HG02885 (cell line): ENCODE measurements around the gene MEI4.
A peak's percentile ranks its signal among the peaks of the same experiment; 100 is the strongest.
"Not testable (repeated sequence)": the region's sequence is repeated elsewhere in the genome, so short reads cannot be mapped to it uniquely, and the experiment has no call there.

Source experiments
- ATAC-seq: cut with Tn5 transposase; IDR thresholded peaks from one replicate; pipeline ENCODE4 v1.9.1; 2021; ENCODE audit warnings: mild to moderate bottlenecking; ENCODE audit not compliant: unreplicated experiment, poor library complexity

MEI4 gene

GRCh38 chr6:77652739-77653138 lies at the start of gene MEI4:
TSS of gene MEI4 (plus strand) at chr6:77653039. CDS start at chr6:77690672, 37,633 bp downstream.
- no peak for ATAC-seq

DNA sequence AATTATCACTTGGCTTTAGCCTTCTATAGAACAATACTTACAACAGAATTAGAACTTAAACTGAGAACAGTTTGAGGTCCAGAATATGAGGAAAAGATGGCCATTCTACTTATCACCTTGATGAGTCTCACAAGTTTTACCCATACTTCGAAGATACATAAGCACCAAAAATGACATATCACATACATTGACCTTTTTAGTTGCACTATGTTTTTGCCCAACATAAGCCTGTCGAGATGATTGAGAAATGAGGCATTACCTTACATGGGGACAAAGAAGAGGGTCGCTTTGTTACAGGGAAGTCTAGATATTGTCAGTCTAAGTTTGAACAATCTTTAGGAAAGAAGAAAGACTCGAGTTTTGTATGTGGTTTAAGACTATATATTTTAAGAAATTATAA lies 48.4 kb upstream of the MEI4 start:
- no peak for ATAC-seq

DNA sequence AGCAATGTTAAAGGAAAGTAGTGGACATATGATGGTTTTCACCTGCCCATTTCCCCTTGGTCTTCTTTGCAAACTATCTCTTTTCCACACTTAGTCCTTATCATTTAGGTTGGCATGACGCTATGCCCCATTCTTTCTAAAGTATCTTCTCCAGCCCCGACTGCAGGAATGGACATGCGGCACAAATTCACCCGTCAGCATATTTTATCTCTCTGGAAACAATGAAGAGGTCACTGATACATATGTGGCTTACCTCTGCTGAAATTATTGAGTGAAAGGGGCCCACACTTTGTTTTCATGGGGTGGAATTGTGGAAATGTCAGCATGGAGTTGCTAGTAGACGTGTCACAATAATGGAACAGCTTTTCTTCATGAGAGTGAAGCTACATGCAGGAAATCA lies 45.8 kb upstream of the MEI4 start:
- no peak for ATAC-seq

- ATAC-seq = no peak
Measured at GRCh38 chr6:77609106-77609505, 43.7 kb upstream of the MEI4 start.

DNA sequence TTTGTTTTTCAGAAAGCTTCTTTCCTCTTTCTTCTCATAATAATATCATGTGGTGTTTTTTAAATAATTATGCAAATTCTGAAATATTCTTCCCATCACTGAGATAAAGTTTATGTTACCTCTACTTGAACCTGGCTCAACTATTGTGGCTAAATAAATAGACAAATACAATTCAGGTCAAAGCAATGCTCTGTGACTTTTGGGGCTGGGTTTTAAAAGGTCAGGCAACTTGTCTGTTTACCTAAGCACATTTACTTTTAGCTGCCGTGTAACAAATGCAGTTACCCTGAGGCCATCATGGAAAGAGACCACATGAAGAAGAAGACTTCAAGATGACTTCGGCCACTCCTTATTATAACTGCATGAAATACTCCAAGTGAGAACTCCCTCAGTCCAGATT lies 33.7 kb upstream of the MEI4 start:
- no peak for ATAC-seq

GRCh38 chr6:77620278-77620882 lies 32.5 kb upstream of the MEI4 start:
- ATAC-seq = peak; percentile 72

DNA sequence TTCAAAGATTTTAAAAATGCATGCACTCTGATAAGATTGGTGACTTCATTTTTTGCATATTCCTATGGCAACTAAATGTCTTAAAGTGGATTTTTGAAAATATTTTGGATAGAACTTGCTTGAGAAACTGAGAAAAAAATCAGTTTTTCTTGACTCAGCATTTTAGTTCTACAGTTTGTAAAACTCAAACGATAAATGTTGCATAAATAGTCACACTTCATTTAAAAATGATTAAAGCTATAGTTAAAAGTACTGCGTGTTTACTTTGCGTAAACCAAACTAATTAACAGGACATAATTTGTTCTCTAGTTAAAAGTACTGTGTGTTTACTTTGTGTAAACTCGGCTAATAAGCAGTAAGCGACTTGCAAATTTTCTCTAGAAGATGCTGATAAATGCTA lies 28.3 kb upstream of the MEI4 start:
- no peak for ATAC-seq

DNA sequence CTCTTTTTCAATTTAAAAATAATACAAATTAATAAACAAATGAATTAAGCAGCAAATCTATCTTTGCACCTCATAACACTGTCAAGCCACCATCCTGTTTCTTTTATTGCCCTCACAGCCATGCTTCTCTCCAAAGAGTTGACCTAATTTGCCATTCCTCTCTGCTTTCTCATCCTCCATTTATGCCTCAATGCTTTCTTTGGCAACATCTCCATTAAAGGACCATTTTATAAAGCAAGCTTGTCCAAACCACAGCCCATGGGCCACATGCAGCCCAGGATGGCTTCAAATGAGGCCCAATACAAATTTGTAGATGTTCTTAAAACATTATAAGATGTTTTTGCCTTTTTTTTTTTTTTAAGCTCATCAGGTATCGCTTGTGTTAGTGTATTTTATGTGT lies 26.4 kb upstream of the MEI4 start:
- no peak for ATAC-seq

DNA sequence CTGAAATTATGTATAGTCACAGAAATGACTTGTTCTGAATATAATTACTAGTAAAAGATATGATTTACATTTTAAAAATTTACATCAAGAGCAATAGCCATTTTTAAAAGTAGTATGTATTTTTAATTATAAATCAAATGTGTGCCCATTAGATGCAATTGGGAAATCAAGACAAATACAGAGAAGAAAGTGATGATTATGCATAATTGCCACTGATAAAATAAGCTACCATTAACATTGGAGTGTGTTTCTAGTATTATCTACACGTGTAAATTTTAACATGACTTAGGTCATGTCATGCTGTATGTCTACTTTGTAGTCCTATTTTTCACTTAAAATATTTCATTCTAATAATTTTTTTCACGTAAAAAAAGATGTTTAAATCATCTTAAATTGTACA lies 22.8 kb upstream of the MEI4 start:
- ATAC-seq = no peak

DNA sequence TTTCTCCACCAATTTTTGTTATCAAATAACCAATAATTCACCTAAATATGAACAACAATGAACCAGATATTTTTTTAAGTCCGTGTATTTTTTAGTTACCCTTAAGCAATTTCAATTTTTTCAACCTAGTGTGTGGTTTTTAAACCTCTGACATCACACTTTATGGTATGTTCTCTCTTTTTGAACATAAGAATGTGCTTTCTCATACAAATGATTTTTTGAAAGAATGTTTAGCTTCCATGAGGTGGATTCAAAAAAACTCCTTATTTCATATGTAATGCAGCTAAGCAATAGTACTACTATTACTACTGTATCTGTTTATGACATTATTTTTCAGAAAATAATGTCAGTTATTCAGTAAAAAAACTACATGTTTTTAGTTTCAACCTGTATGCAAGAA lies 19.4 kb upstream of the MEI4 start:
- no peak for ATAC-seq

DNA sequence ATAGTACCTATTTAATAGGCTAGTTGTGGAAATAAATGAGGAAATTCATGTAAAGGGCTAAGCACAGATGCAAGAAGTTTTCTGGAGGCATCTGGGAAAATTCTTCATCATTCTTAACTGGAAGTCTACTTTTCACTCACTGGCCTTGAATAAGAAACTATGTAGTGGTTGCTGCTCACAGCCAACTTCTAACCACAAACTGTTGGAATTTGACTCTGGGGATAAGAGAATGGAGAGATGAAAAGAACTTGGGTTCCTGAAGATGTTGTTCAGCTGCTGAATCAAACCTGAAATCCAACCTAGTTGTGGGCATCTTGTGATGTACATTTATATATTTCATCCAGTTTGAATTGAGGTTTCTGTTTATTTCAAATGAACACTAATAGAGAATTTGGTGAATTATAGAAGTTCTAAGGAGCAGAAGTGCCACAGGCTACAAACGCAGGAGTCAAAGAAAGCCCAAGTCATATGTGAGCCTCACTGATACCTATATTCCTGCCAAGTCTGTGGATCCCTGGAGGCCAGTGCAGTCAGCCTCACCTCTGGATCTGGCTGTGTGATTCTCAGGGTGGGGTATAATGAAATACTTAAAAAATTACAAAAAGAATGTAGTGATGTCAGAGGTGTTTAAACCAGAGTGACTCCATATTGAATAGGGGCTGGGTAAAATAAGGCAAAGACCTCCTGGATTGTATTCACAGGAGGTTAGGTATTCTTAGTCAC lies 18.7 kb upstream of the MEI4 start:
- no peak for ATAC-seq

DNA sequence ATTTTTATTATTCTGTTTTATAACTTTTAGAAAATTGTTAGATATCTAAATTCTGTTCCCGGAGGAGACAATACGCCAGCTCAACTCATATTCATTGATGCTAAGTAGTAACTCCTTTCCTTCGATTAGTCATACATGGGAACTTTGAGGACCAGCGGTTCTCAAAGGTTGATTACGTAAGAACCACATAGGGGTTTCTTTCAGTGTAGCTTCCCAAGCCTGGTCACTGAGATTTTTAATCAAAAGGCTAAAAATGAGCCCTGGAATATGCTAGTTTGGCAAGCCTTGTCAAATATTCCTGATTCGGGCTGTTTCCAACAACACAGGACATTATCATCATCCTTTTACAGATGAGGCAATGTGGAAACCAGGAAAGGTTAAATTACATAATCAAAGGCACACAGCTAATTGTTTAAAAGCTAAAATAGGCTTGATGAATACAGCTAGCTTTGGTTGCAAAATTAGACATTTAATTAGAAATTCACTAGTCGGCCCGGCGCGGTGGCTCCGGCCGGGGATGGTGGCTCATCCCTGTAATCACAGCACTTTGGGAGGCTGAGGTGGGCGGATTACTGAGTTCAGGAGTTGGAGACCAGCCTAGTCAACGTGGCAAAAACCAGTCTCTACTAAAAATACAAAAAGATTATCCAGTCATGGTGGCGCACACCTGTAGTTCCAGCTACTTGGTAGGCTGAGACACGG lies 14.6 kb upstream of the MEI4 start:
- no peak for ATAC-seq

GRCh38 chr6:77644102-77644705 lies 8.6 kb upstream of the MEI4 start:
- no peak for ATAC-seq

DNA sequence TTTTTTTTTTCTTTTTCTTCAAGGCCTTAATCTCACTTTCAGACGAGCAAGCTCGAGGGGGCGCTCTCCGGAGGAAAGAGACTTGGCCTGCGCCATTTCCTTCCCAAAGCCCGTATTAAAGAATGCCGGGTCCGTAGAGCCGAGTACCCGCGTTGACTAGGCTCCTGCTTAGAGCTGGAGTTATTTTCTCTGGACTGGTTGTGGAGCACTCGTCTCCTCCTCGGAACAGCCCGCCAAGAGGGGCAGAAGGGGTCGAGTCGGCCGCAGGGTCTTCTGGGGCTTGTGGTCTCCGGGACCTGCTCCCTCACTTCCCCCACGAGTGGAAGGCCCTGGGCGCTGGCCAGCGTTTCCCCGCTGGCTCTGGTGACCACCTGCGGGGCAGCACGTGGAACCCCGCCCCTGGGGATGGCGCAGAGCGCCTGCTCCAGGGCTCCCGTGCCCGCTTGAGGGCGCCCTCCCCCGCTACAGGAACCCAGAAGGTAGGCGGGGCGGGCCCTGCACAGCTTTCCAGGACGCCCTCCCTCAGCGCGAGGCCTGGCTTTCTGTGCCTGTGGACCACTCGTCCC lies 2.7 kb upstream of the MEI4 start:
- ATAC-seq = no peak

DNA sequence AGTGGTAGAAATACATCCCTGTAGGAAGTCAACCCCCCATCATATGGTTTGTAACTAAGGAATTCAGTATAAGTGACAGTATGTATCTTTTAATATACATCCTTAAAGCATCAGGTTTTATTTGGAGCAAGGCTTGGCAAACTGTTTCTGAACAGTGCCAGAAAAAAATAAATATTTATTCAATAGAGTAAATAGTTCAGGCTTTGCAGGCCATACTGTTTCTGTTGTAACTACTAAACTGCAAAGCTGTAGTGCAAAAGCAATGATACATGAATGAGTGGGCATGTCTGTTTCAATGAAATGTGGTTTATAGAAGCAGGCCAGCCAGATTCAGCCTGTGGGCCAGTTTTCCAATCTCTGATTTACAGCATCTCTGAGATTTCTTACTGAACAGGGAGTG lies 977 bp downstream of the MEI4 start:
- no peak for ATAC-seq

DNA sequence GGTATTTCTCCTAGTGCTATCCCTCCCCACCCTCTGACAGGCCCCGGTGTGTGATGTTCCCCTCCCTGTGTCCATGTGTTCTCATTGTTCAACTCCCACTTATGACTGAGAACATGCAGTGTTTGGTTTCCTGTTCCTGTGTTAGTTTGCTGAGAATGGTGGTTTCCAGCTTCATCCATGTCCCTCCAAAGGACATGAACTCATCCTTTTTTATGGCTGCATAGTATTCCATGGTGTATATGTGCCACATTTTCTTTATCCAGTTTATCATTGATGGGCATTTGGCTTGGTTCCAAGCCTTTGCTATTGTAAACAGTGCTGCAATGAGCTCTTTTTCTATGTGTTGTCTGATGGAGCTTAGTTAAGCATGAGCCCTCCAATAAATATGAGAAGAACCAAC lies 2.2 kb downstream of the MEI4 start:
- ATAC-seq = not testable (repeated sequence)

- no peak for ATAC-seq
Measured at GRCh38 chr6:77656999-77657764, 4.3 kb downstream of the MEI4 start.

DNA sequence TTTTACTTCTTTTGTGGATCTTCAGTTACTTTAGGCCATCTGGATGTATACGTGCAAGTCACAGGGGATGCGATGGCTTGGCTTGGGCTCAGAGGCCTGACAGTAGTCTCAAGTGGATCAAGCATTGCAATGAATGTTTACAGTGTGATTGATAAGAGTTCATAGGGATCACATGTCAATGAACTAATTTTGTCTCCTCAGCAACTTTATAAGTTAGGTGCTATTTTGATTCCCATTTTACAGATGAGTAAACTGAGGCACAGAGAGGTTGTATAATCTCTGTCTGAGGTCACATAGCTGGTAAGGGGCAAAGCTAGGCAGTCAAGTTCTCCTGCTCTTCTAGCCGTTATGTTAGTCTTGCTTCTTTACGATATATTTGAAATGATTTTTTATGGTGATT lies 13.5 kb downstream of the MEI4 start:
- no peak for ATAC-seq

- ATAC-seq = no peak
Measured at GRCh38 chr6:77666846-77667245, 14.0 kb downstream of the MEI4 start.

DNA sequence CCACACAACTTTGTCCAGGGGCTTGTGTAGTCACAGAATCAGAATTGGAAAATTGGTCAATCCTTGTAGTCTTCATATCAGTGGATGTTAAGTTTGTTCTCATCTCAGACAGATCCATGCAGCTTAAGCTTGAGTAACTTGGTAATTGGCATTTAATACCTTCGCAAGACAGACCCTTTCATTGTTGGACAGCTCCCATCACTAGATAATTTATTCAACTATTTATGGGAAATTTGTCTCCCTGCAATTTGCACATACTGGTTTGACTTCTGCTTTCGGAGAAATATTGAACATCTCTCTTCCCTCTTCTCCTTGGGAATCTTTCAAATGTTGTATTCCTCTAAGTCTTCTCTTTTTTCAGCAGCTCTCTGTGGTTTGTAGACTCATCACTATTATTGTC lies 17.1 kb downstream of the MEI4 start:
- ATAC-seq = no peak
